ENCODE measurements around the gene STRN4. TPM values are rescaled to one million over a fixed set of nuclear protein-coding genes. Genes with fewer than 3 reads are reported as not detected.

STRN4 gene
- total RNA-seq, 2 experiments from 2014 or later = 52.5 to 63.5 TPM

- no peak for TF ChIP-seq CTCF (IDR thresholded peaks at IDR 0.05)
- no peaks in the 10 kb centered on the region for H3K27me3 Mint-ChIP-seq
- ChIA-PET CTCF (interaction anchor here (0.8 to 2.7 kb wide), 5 partner anchors 11 to 180 kb away, joined by 3 to 16 read pairs (median 4); no protein-coding TSS in a partner anchor), POLR2A (interaction anchor here (0.7 to 1.7 kb wide), 5 partner anchors 12 to 24 kb away, joined by 3 to 8 read pairs (median 4); no protein-coding TSS in a partner anchor)
- peak overlapping the region; percentile 94 for H3K27ac Mint-ChIP-seq
- peaks cover 35% of the 10 kb centered on the region for H3K36me3 Mint-ChIP-seq (ENCODE audit: low read depth)
- DNase-seq = peak; percentile 45
- peaks cover 38% of the 10 kb centered on the region for H3K4me1 Mint-ChIP-seq (ENCODE audit: low read depth)
- no peaks in the 10 kb centered on the region for H3K9me3 Mint-ChIP-seq
- H3K4me3 Mint-ChIP-seq = peak overlapping the region; percentile 86
- peak; percentile 21 for ATAC-seq
- intact Hi-C loops (cut with micrococcal nuclease) = no loop called here
These were observed 28.5 kb downstream of the STRN4 start for GRCh38 chr19:46717716-46718143.

- no peaks in the 10 kb centered on the region for H3K9me3 Mint-ChIP-seq
- CTCF ChIA-PET = interaction anchor here (1.0 to 5.7 kb wide), 3 partner anchors 11 to 55 kb away, joined by 3 to 75 read pairs (median 43); no protein-coding TSS in a partner anchor
- peak within 1 kb of the TSS; percentile 86 for H3K4me3 Mint-ChIP-seq
- DNase-seq (peak; percentile 92), ATAC-seq (peak; percentile 62)
- TF ChIP-seq CTCF (IDR thresholded peaks at IDR 0.05) = no peak
- peak within 1 kb of the TSS; percentile 94 for H3K27ac Mint-ChIP-seq
- H3K36me3 Mint-ChIP-seq (ENCODE audit: low read depth) = peaks cover 36% of the 10 kb centered on the region
- intact Hi-C loops (cut with micrococcal nuclease) = no loop called here
- POLR2A ChIA-PET = interaction anchor here (0.8 to 3.3 kb wide), 4 partner anchors 12 to 116 kb away, joined by 3 to 12 read pairs (median 6); partner anchors contain the start of gene CALM3
- H3K4me1 Mint-ChIP-seq (ENCODE audit: low read depth) = peaks cover 37% of the 10 kb centered on the region
- no peaks in the 10 kb centered on the region for H3K27me3 Mint-ChIP-seq
These were observed 29.1 kb downstream of the STRN4 start, which contains the start of gene PRKD2 for GRCh38 chr19:46717034-46717715. Gene PRKD2, minus strand, starts transcription at chr19:46717114. Its CDS starts 744 bp downstream, at chr19:46716370.

GRCh38 chr19:46716672-46717033, 29.6 kb downstream of the STRN4 start:
- Mint-ChIP-seq H3K27me3 (no peaks in the 10 kb centered on the region), H3K36me3 (ENCODE audit: low read depth) (peaks cover 32% of the 10 kb centered on the region), H3K4me3 (peak overlapping the region; percentile 86), H3K9me3 (no peaks in the 10 kb centered on the region), H3K4me1 (ENCODE audit: low read depth) (peaks cover 34% of the 10 kb centered on the region), H3K27ac (peak overlapping the region; percentile 94)
- DNase-seq (no peak), ATAC-seq (no peak)
- no peak for TF ChIP-seq CTCF (IDR thresholded peaks at IDR 0.05)
- intact Hi-C loops (cut with micrococcal nuclease) = no loop called here
- CTCF ChIA-PET = interaction anchor here (1.0 to 5.7 kb wide), 4 partner anchors 11 to 54 kb away, joined by 3 to 75 read pairs (median 24); no protein-coding TSS in a partner anchor
- POLR2A ChIA-PET = interaction anchor here (1.4 to 3.3 kb wide), 3 partner anchors 13 to 115 kb away, joined by 3 to 12 read pairs (median 4); partner anchors contain the start of gene CALM3

- intact Hi-C loops (cut with micrococcal nuclease) = no loop called here
- DNase-seq = peak; percentile 48
- Mint-ChIP-seq H3K27ac (peak overlapping the region; percentile 94), H3K9me3 (no peaks in the 10 kb centered on the region), H3K4me3 (peak overlapping the region; percentile 86), H3K4me1 (ENCODE audit: low read depth) (peaks cover 34% of the 10 kb centered on the region), H3K36me3 (ENCODE audit: low read depth) (peaks cover 29% of the 10 kb centered on the region), H3K27me3 (no peaks in the 10 kb centered on the region)
- no peak for TF ChIP-seq CTCF (IDR thresholded peaks at IDR 0.05)
- CTCF ChIA-PET = interaction anchor here (0.8 to 5.7 kb wide), 7 partner anchors 7 to 178 kb away, joined by 3 to 75 read pairs (median 4); partner anchors contain the start of gene DACT3
- POLR2A ChIA-PET = interaction anchor here (1.0 to 3.6 kb wide), 7 partner anchors 9 to 115 kb away, joined by 3 to 27 read pairs (median 4); partner anchors contain the start of genes CALM3 and SLC1A5
- ATAC-seq = no peak
These were observed 30.1 kb downstream of the STRN4 start for GRCh38 chr19:46715975-46716671.
